A673 (cell line): ENCODE measurements around the gene TCHHL1. TPM values are rescaled to one million over a fixed set of nuclear protein-coding genes. Genes with fewer than 3 reads are reported as not detected.

Source experiments
- BruUV-seq: library from RNA; stranded (reverse); fragments of 400-500 nt; replicated peaks from 2 replicates; lab custom pipeline; 2021; lab: Mats Ljungman, UMichigan
- CTCF ChIA-PET: fragments of 300-600 bp; sonication (Branson Sonifier 250); formaldehyde crosslinking; loops from one replicate; lab custom pipeline; 2022; ENCODE audit warnings: antibody characterized with exemption; lab: Charles Lee
- POLR2A ChIA-PET: fragments of 300-600 bp; sonication (Branson Sonifier 250); formaldehyde crosslinking; loops from one replicate; lab custom pipeline; 2022; ENCODE audit warnings: antibody characterized with exemption; ENCODE audit not compliant: low non-redundant PET; lab: Charles Lee
- DNase-seq: peaks from one replicate; pipeline ENCODE4 v3.0.0-alpha.2; 2015; ENCODE audit warnings: low spot score
- H3K27ac ChIP-seq: fragments of 200-600 bp; sonication (generic); 2 replicates; pipeline ENCODE4 v1.5.1; 2016; ENCODE audit warnings: mixed run types, low read depth, mild to moderate bottlenecking, mixed read lengths, antibody characterized with exemption, low read length; ENCODE audit not compliant: poor library complexity, severe bottlenecking
- H3K27me3 ChIP-seq: fragments of 200-600 bp; sonication (generic); replicated peaks from 2 replicates; pipeline ENCODE4 v1.6.1; 2017; ENCODE audit warnings: mixed run types, low read depth, mild to moderate bottlenecking, mixed read lengths, antibody characterized with exemption, low read length; ENCODE audit not compliant: insufficient read depth, poor library complexity
- H3K36me3 ChIP-seq: fragments of 200-600 bp; sonication (generic); 2 replicates; pipeline ENCODE4 v1.6.1; 2016; ENCODE audit warnings: mixed run types, mild to moderate bottlenecking, mixed read lengths, antibody characterized with exemption, low read length; ENCODE audit not compliant: insufficient read depth, poor library complexity, severe bottlenecking
- H3K4me1 ChIP-seq: fragments of 200-600 bp; sonication (generic); 2 replicates; pipeline ENCODE4 v1.6.1; 2017; ENCODE audit warnings: mixed run types, mild to moderate bottlenecking, mixed read lengths, antibody characterized with exemption, low read length; ENCODE audit not compliant: insufficient read depth, poor library complexity, severe bottlenecking
- H3K4me3 ChIP-seq: fragments of 200-600 bp; sonication (generic); 2 replicates; pipeline ENCODE4 v1.5.1; 2016; ENCODE audit warnings: low read depth, mixed run types, mild to moderate bottlenecking, mixed read lengths, low read length; ENCODE audit not compliant: poor library complexity, severe bottlenecking
- H3K9me3 ChIP-seq: fragments of 200-600 bp; sonication (generic); 2 replicates; pipeline ENCODE4 v1.6.1; 2016; ENCODE audit warnings: mixed run types, low read depth, mild to moderate bottlenecking, mixed read lengths, antibody characterized with exemption, low read length; ENCODE audit not compliant: poor library complexity, severe bottlenecking
- EZH2 ChIP-seq: fragments of 200-600 bp; sonication (generic); IDR thresholded peaks from 2 replicates; pipeline ENCODE4 v1.6.1; 2017; ENCODE audit warnings: borderline replicate concordance, low read depth, mild to moderate bottlenecking, mixed read lengths, antibody characterized with exemption, low read length; ENCODE audit not compliant: poor library complexity, severe bottlenecking
- intact Hi-C: fragments of 100-400 bp; cut with micrococcal nuclease; formaldehyde crosslinking; loops from one replicate; pipeline ENCODE4 v1.10.0; 2022; ENCODE audit not compliant: unreplicated experiment
- total RNA-seq: library from RNA; stranded (reverse); gene quantifications from 2 replicates; pipeline ENCODE4 v1.2.3, GENCODE V29; 2021
- TF ChIP-seq, protein P1 (sequence below): fragments of 300-800, 200-600 bp; sonication (generic); conservative IDR thresholded peaks from 2 replicates; pipeline ENCODE4 v1.5.1; 2017; ENCODE audit warnings: low read depth, mild to moderate bottlenecking, antibody characterized with exemption, low read length, moderate library complexity, mixed read lengths

TCHHL1 gene
- total RNA-seq, 1 experiment from 2014 or later = not detected

DNA sequence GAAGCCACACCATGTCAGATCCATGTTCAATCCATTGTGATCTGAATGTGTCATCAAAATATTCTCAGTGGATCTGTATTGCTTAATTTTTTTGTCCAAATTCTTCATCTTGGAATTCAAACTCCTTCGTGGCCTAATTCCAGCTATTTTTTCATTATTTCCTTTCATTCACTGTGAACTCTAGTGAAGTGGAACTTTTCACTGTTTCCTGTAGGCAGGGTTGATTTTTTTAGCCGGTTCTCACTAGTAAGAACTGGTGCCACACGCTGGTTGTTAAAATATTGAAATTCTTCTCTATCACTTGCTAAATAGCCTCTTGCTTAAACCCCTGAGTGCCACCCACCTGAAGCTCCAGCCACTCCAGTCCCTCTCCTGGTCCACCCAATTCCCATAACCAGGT, 44.5 kb downstream of the TCHHL1 start:
- Histone ChIP-seq H3K27ac (no peak overlapping the region), H3K27me3 (peaks cover 20% of the 10 kb centered on the region), H3K36me3 (no peaks in the 10 kb centered on the region), H3K4me3 (no peak overlapping the region), H3K4me1 (peaks cover 15% of the 10 kb centered on the region), H3K9me3 (no peaks in the 10 kb centered on the region)
- ChIA-PET CTCF (no interaction called here), POLR2A (no interaction called here)
- no peak for DNase-seq
- TF ChIP-seq, protein P1, sequence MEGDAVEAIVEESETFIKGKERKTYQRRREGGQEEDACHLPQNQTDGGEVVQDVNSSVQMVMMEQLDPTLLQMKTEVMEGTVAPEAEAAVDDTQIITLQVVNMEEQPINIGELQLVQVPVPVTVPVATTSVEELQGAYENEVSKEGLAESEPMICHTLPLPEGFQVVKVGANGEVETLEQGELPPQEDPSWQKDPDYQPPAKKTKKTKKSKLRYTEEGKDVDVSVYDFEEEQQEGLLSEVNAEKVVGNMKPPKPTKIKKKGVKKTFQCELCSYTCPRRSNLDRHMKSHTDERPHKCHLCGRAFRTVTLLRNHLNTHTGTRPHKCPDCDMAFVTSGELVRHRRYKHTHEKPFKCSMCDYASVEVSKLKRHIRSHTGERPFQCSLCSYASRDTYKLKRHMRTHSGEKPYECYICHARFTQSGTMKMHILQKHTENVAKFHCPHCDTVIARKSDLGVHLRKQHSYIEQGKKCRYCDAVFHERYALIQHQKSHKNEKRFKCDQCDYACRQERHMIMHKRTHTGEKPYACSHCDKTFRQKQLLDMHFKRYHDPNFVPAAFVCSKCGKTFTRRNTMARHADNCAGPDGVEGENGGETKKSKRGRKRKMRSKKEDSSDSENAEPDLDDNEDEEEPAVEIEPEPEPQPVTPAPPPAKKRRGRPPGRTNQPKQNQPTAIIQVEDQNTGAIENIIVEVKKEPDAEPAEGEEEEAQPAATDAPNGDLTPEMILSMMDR = no peak
- TF ChIP-seq EZH2 = no peak
- intact Hi-C loops = no loop called here
- no TSS peak for BruUV-seq

DNA sequence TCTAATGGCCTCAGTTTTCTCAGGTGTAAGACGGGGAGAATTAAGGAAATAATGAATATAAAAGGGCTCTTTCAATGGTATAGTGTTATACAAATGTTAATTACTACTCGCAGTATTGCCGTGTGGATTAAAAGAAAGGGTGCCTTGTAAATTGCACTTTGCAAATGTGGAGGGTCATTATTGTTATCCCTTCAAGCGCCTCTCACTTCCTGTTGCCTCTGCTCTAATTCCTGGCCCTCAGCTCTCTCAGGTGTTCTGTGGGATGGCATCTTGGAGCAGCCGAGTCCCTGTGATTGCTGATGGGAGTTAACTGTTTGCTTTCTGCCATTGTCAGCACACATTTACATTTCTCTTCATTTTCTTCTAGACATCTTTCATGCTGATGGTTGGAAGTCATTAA, 45.0 kb downstream of the TCHHL1 start:
- POLR2A ChIA-PET = no interaction called here
- no peak overlapping the region for H3K27ac ChIP-seq
- TF ChIP-seq, protein P1 = no peak
- no peak for TF ChIP-seq EZH2

DNA sequence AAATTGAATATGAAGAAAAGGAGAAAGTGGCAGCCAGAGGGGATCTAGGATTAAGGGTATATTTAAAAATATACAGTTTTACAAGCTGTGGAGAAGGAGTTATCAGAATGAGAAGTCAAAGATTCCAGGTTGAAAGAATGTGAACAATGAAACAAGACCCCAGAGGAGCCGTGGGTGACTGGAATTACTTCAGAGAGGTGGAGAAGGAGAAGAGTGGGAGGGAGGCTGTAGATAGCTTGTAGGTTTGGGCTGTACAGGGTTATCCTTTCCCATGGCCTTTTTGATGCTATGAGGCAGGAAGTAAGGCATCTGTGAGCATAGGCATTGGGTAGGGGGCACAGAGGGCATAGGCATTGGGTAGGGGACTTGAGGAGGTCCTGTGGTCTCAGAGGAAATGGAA, 46.8 kb downstream of the TCHHL1 start:
- Histone ChIP-seq H3K27ac (no peak overlapping the region), H3K4me3 (no peak overlapping the region), H3K9me3 (no peaks in the 10 kb centered on the region), H3K27me3 (peaks cover 20% of the 10 kb centered on the region), H3K4me1 (peaks cover 3% of the 10 kb centered on the region), H3K36me3 (no peaks in the 10 kb centered on the region)
- CTCF ChIA-PET = no interaction called here
- POLR2A ChIA-PET = no interaction called here
- DNase-seq = no peak
- intact Hi-C loops = no loop called here
- BruUV-seq = no TSS peak
- TF ChIP-seq, protein P1 = no peak
- TF ChIP-seq EZH2 = no peak

More for the DNA sequence above, 45.0 kb downstream of the TCHHL1 start:
- no peak overlapping the region for H3K4me3 ChIP-seq
- peaks cover 15% of the 10 kb centered on the region for H3K4me1 ChIP-seq
- peaks cover 20% of the 10 kb centered on the region for H3K27me3 ChIP-seq
- no peaks in the 10 kb centered on the region for H3K36me3 ChIP-seq
- DNase-seq = no peak
- CTCF ChIA-PET = no interaction called here
- intact Hi-C loops = no loop called here
- H3K9me3 ChIP-seq = no peaks in the 10 kb centered on the region
- BruUV-seq = no TSS peak
